Osteoblast (primary cell): ENCODE results near the gene DDIAS. TPM values are rescaled to one million over a fixed set of nuclear protein-coding genes. Genes with fewer than 3 reads are reported as not detected.
A peak's percentile ranks its signal among the peaks of the same experiment; 100 is the strongest.

Source experiments
- DNase-seq: peaks from one replicate; pipeline ENCODE4 v3.0.0; 2011; ENCODE audit warnings: low spot score, mixed read lengths; ENCODE audit not compliant: insufficient read length; ENCODE audit errors: missing footprints
- H2AFZ ChIP-seq: 2 replicates; pipeline ENCODE4 v1.6.0; 2011; ENCODE audit warnings: mild to moderate bottlenecking, low read length
- H3K27ac ChIP-seq: 2 replicates; pipeline ENCODE4 v1.5.1; 2011; ENCODE audit warnings: mild to moderate bottlenecking, low read depth, low read length, moderate library complexity
- H3K27me3 ChIP-seq: 2 replicates; pipeline ENCODE4 v1.6.0; 2012; ENCODE audit warnings: mild to moderate bottlenecking, control low read depth, inconsistent platforms, low read length, moderate library complexity; ENCODE audit not compliant: insufficient read depth
- H3K36me3 ChIP-seq: 2 replicates; pipeline ENCODE4 v1.5.1; 2011; ENCODE audit warnings: mild to moderate bottlenecking, low read length, control low read depth, moderate library complexity; ENCODE audit not compliant: insufficient read depth
- H3K4me1 ChIP-seq: 2 replicates; pipeline ENCODE4 v1.5.1; 2011; ENCODE audit warnings: mild to moderate bottlenecking, low read length, control low read depth, moderate library complexity; ENCODE audit not compliant: insufficient read depth
- H3K4me2 ChIP-seq: 2 replicates; pipeline ENCODE4 v1.6.0; 2011; ENCODE audit warnings: mild to moderate bottlenecking, low read length; ENCODE audit not compliant: insufficient read depth
- H3K4me3 ChIP-seq: fragments of 200-600 bp; sonication (generic); 3 replicates; pipeline ENCODE4 v1.5.1; 2012; ENCODE audit warnings: mild to moderate bottlenecking, low read length, inconsistent platforms; ENCODE audit not compliant: insufficient read depth
- H3K79me2 ChIP-seq: 2 replicates; pipeline ENCODE4 v1.6.0; 2012; ENCODE audit warnings: mild to moderate bottlenecking, low read length, control low read depth, inconsistent platforms; ENCODE audit not compliant: insufficient read depth
- H3K9me3 ChIP-seq: 2 replicates; pipeline ENCODE4 v1.5.1; 2011; ENCODE audit warnings: low read depth, low read length, control low read depth
- H4K20me1 ChIP-seq: 2 replicates; pipeline ENCODE4 v1.6.0; 2012; ENCODE audit warnings: mild to moderate bottlenecking, low read length, control low read depth; ENCODE audit not compliant: insufficient read depth
- CTCF ChIP-seq: IDR thresholded peaks from 2 replicates; pipeline ENCODE4 v1.5.1; 2011; ENCODE audit warnings: mild to moderate bottlenecking, low read depth, low read length, moderate library complexity; ENCODE audit errors: extremely low read depth
- total RNA-seq: library from RNA; depleted of rRNA; stranded (reverse); fragments of >200 nt; gene quantifications from 2 replicates; pipeline ENCODE4 v1.2.3, GENCODE V29; 2012

Gene DDIAS
- total RNA-seq, 1 donor, result 1.8 TPM

- no peak overlapping the region for H3K27ac ChIP-seq
- no peaks in the 10 kb centered on the region for H4K20me1 ChIP-seq
- no peaks in the 10 kb centered on the region for H3K36me3 ChIP-seq
- H3K4me3 ChIP-seq, result no peak overlapping the region
- no peak overlapping the region for H3K4me2 ChIP-seq
- H3K9me3 ChIP-seq, result no peaks in the 10 kb centered on the region
- H3K4me1 ChIP-seq, result peaks cover 44% of the 10 kb centered on the region
- peaks cover 10% of the 10 kb centered on the region for H3K79me2 ChIP-seq
- H2AFZ ChIP-seq, result no peak overlapping the region
- no peak for TF ChIP-seq CTCF
- no peaks in the 10 kb centered on the region for H3K27me3 ChIP-seq
- no peak for DNase-seq
Measured at GRCh38 chr11:82857145-82857544, 44.4 kb upstream of the DDIAS start.

DNA sequence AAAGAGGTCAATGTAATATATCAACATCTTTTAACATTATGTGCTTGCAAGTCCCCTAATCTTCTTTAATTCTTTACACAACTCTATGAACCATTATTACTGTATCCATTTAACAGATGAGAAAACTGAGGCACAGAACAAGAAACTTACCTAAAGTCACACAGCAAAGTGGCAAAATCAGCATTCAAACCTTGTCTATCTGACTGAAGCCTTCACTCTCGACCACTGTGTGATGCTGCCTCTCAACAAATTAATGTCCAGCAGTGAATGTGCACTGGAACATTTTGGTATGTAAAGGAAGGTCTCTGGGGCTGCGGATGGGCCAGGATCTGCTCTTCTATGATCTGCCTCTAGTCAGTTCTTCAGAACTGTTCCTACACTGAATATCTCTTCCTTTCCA is 43.4 kb upstream of the DDIAS start:
- peaks cover 44% of the 10 kb centered on the region for H3K4me1 ChIP-seq
- H2AFZ ChIP-seq, result peak overlapping the region; percentile 5
- TF ChIP-seq CTCF, result no peak
- no peaks in the 10 kb centered on the region for H3K27me3 ChIP-seq
- peak overlapping the region; percentile 19 for H3K4me3 ChIP-seq
- peaks cover 8% of the 10 kb centered on the region for H3K79me2 ChIP-seq
- no peaks in the 10 kb centered on the region for H3K9me3 ChIP-seq
- no peaks in the 10 kb centered on the region for H3K36me3 ChIP-seq
- H3K27ac ChIP-seq, result peak overlapping the region; percentile 78
- H4K20me1 ChIP-seq, result no peaks in the 10 kb centered on the region
- peak overlapping the region; percentile 71 for H3K4me2 ChIP-seq
- no peak for DNase-seq

DNA sequence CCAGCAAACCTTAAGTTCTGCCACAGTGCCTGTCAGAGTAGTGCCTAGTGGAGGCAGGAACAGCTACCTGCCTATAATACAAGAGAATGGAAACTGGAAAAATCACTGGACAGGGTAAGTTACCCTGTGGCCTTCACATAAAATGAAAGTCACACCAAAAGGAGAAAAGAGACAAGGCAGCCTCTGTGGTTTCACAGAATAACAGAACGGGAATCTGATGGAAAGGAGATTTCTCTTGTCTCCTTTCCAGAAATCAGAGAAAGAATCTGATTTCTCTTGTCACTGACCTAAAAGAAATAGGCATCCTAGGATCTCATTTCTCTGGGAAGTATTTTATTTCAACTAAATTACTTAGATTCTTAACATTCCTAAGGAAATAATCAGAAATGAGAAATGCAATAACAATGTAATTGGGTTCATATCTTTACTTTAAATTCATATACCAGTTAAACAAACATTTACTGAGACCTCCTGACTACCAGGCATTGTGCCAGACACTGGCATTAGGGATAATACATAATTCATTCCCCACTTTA is 42.9 kb upstream of the DDIAS start:
- peaks cover 44% of the 10 kb centered on the region for H3K4me1 ChIP-seq
- no peak for DNase-seq
- no peaks in the 10 kb centered on the region for H3K36me3 ChIP-seq
- H3K27ac ChIP-seq, result peak overlapping the region; percentile 78
- peak overlapping the region; percentile 5 for H2AFZ ChIP-seq
- no peak for TF ChIP-seq CTCF
- H3K79me2 ChIP-seq, result peaks cover 3% of the 10 kb centered on the region
- peak overlapping the region; percentile 19 for H3K4me3 ChIP-seq
- no peaks in the 10 kb centered on the region for H3K9me3 ChIP-seq
- no peaks in the 10 kb centered on the region for H4K20me1 ChIP-seq
- H3K27me3 ChIP-seq, result no peaks in the 10 kb centered on the region
- peak overlapping the region; percentile 71 for H3K4me2 ChIP-seq

DNA sequence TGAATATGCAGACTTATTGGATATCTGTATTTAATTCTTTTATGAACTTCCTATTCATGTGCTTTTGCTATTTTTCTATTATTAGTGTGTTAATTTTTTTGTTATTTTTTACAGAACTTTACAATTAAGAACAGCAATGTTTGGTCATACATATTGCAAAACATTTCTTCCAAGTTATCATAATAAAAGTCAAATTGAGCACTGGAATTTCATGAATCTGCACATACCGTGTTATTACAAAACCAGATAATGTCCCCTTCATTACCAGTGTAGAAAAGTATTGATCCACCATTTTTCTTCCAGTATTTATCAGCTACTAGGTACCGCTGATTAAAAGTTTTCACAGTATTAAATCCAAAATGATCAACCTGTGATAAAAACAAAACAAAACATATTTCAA is 41.8 kb upstream of the DDIAS start:
- no peaks in the 10 kb centered on the region for H3K9me3 ChIP-seq
- peak overlapping the region; percentile 78 for H3K27ac ChIP-seq
- no peak for DNase-seq
- H3K79me2 ChIP-seq, result peaks cover 3% of the 10 kb centered on the region
- H3K4me1 ChIP-seq, result peaks cover 42% of the 10 kb centered on the region
- H4K20me1 ChIP-seq, result no peaks in the 10 kb centered on the region
- no peaks in the 10 kb centered on the region for H3K36me3 ChIP-seq
- no peak overlapping the region for H3K4me2 ChIP-seq
- no peak overlapping the region for H2AFZ ChIP-seq
- TF ChIP-seq CTCF, result no peak
- H3K27me3 ChIP-seq, result no peaks in the 10 kb centered on the region
- H3K4me3 ChIP-seq, result no peak overlapping the region
